ENCODE results near the gene KLF2. TPM values are rescaled to one million over a fixed set of nuclear protein-coding genes. Genes with fewer than 3 reads are reported as not detected.

Gene KLF2
- total RNA-seq, 5 donors from 2014 or later (not counting 1 experiment from before 2014, with no cell fraction given): 612 to 721 (median 621) TPM

- Mint-ChIP-seq H3K27me3 (no peaks in the 10 kb centered on the region), H3K4me1 (peaks cover 0 to 48% (median 13%) of the 10 kb centered on the region in 3 donors), H3K27ac (no peak overlapping the region), H3K9me3 (no peaks in the 10 kb centered on the region), H3K36me3 (peaks cover 21% of the 10 kb centered on the region), H3K4me3 (no peak overlapping the region)
- no peaks in the 10 kb centered on the region for H3K9me3 ChIP-seq
- WGBS (ENCODE audit: insufficient coverage): 100% methylated on average over 4 of the region's 12 CpGs
- H3K36me3 ChIP-seq (ENCODE audit: control insufficient read depth in 2 of 2, extremely low read depth in 1 of 2, insufficient read depth in 1 of 2, low read length in 1 of 2): peaks cover 0 to 8% of the 10 kb centered on the region in 2 donors
- peak overlapping the region; percentile 96 for H3K27ac ChIP-seq (ENCODE audit: low read length)
- peaks cover 81 to 100% of the 10 kb centered on the region in 2 experiments for H3K4me1 ChIP-seq (ENCODE audit: control insufficient read depth in 1 of 2, extremely low read depth in 1 of 2, insufficient read depth in 2 of 2, low read length in 2 of 2)
- no peaks in the 10 kb centered on the region for H3K27me3 ChIP-seq (replicated peaks in 1 of 2; ENCODE audit: control insufficient read depth in 2 of 2, extremely low read depth in 1 of 2, insufficient read depth in 2 of 2, low read length in 1 of 2)
- POLR2A ChIA-PET: interaction anchor here (0.6 to 3.1 kb wide), 3 partner anchors 10 to 49 kb away, joined by 3 to 12 read pairs (median 9); partner anchors contain the start of gene KLF2 (in 1 of the 2)
- ATAC-seq (replicated peaks in 1 of 4) (no peak), DNase-seq (no peak)
- CTCF ChIA-PET: interaction anchor here in 1 of 2 donors (3.4 kb wide), 1 partner anchor 10 kb away, joined by 48 read pairs; no protein-coding TSS in a partner anchor
- no peak overlapping the region for H3K4me3 ChIP-seq (ENCODE audit: control insufficient read depth in 1 of 2, extremely low read depth in 1 of 2, low read length in 1 of 2)
These were observed 48.5 kb downstream of the KLF2 start for GRCh38 chr19:16373079-16373478.

- Histone ChIP-seq H3K27me3 (replicated peaks in 1 of 2; ENCODE audit: control insufficient read depth in 2 of 2, extremely low read depth in 1 of 2, insufficient read depth in 2 of 2, low read length in 1 of 2) (no peaks in the 10 kb centered on the region), H3K9me3 (no peaks in the 10 kb centered on the region), H3K27ac (ENCODE audit: low read length) (peak overlapping the region; percentile 96), H3K36me3 (ENCODE audit: control insufficient read depth in 2 of 2, extremely low read depth in 1 of 2, insufficient read depth in 1 of 2, low read length in 1 of 2) (peaks cover 0 to 8% of the 10 kb centered on the region in 2 donors), H3K4me1 (ENCODE audit: control insufficient read depth in 1 of 2, extremely low read depth in 1 of 2, insufficient read depth in 2 of 2, low read length in 2 of 2) (peaks cover 79 to 100% of the 10 kb centered on the region in 2 experiments), H3K4me3 (ENCODE audit: control insufficient read depth in 1 of 2, extremely low read depth in 1 of 2, low read length in 1 of 2) (no peak overlapping the region)
- peaks cover 0 to 53% (median 16%) of the 10 kb centered on the region in 3 donors for H3K4me1 Mint-ChIP-seq
- no peaks in the 10 kb centered on the region for H3K27me3 Mint-ChIP-seq
- no peak overlapping the region for H3K27ac Mint-ChIP-seq
- ChIA-PET POLR2A (interaction anchor here (0.5 to 3.1 kb wide), 5 partner anchors 9 to 106 kb away, joined by 3 to 12 read pairs (median 3); partner anchors contain the start of gene KLF2 (in 1 of the 2)), CTCF (interaction anchor here in 1 of 2 donors (3.4 kb wide), 1 partner anchor 9 kb away, joined by 48 read pairs; no protein-coding TSS in a partner anchor)
- no peaks in the 10 kb centered on the region for H3K9me3 Mint-ChIP-seq
- H3K4me3 Mint-ChIP-seq: peak overlapping the region in 2 of 3 donors; percentile 56 to 64
- no peak for ATAC-seq (replicated peaks in 1 of 4)
- 90% methylated on average over 7 of the region's 12 CpGs for WGBS (ENCODE audit: insufficient coverage)
- H3K36me3 Mint-ChIP-seq: peaks cover 21% of the 10 kb centered on the region
- DNase-seq: no peak
These were observed 48.9 kb downstream of the KLF2 start for GRCh38 chr19:16373532-16373931.

GRCh38 chr19:16373989-16374388, 49.4 kb downstream of the KLF2 start:
- no peak for ATAC-seq (replicated peaks in 1 of 4)
- peak overlapping the region; percentile 96 for H3K27ac ChIP-seq (ENCODE audit: low read length)
- H3K27me3 Mint-ChIP-seq: no peaks in the 10 kb centered on the region
- peaks cover 21% of the 10 kb centered on the region for H3K36me3 Mint-ChIP-seq
- H3K4me1 ChIP-seq (ENCODE audit: control insufficient read depth in 1 of 2, extremely low read depth in 1 of 2, insufficient read depth in 2 of 2, low read length in 2 of 2): peaks cover 76 to 100% of the 10 kb centered on the region in 2 experiments
- ChIA-PET POLR2A (interaction anchor here (0.5 to 3.1 kb wide), 4 partner anchors 9 to 107 kb away, joined by 3 to 12 read pairs (median 6); no protein-coding TSS in a partner anchor), CTCF (interaction anchor here in 1 of 2 donors (3.4 kb wide), 1 partner anchor 9 kb away, joined by 48 read pairs; no protein-coding TSS in a partner anchor)
- peak overlapping the region in 2 of 3 donors; percentile 56 to 64 for H3K4me3 Mint-ChIP-seq
- H3K27ac Mint-ChIP-seq: no peak overlapping the region
- peaks cover 0 to 8% of the 10 kb centered on the region in 2 donors for H3K36me3 ChIP-seq (ENCODE audit: control insufficient read depth in 2 of 2, extremely low read depth in 1 of 2, insufficient read depth in 1 of 2, low read length in 1 of 2)
- H3K4me1 Mint-ChIP-seq: peaks cover 0 to 57% (median 20%) of the 10 kb centered on the region in 3 donors
- 48% methylated on average over 7 of the region's 8 CpGs for WGBS (ENCODE audit: insufficient coverage)
- no peaks in the 10 kb centered on the region for H3K27me3 ChIP-seq (replicated peaks in 1 of 2; ENCODE audit: control insufficient read depth in 2 of 2, extremely low read depth in 1 of 2, insufficient read depth in 2 of 2, low read length in 1 of 2)
- DNase-seq: no peak
- H3K9me3 Mint-ChIP-seq: no peaks in the 10 kb centered on the region
- no peaks in the 10 kb centered on the region for H3K9me3 ChIP-seq
- peak overlapping the region; percentile 4 to 36 for H3K4me3 ChIP-seq (ENCODE audit: control insufficient read depth in 1 of 2, extremely low read depth in 1 of 2, low read length in 1 of 2)

GRCh38 chr19:16374436-16374835, 49.8 kb downstream of the KLF2 start:
- H3K4me3 Mint-ChIP-seq: peak overlapping the region in 2 of 3 donors; percentile 56 to 64
- WGBS (ENCODE audit: insufficient coverage): 52% methylated on average over 6 of the region's 13 CpGs
- peaks cover 21% of the 10 kb centered on the region for H3K36me3 Mint-ChIP-seq
- Histone ChIP-seq H3K36me3 (ENCODE audit: control insufficient read depth in 2 of 2, extremely low read depth in 1 of 2, insufficient read depth in 1 of 2, low read length in 1 of 2) (peaks cover 2 to 8% of the 10 kb centered on the region in 2 donors), H3K27ac (ENCODE audit: low read length) (peak overlapping the region; percentile 96), H3K4me3 (ENCODE audit: control insufficient read depth in 1 of 2, extremely low read depth in 1 of 2, low read length in 1 of 2) (peak overlapping the region in 1 of 2 donors; percentile 36), H3K4me1 (ENCODE audit: control insufficient read depth in 1 of 2, extremely low read depth in 1 of 2, insufficient read depth in 2 of 2, low read length in 2 of 2) (peaks cover 75 to 100% of the 10 kb centered on the region in 2 experiments), H3K9me3 (no peaks in the 10 kb centered on the region), H3K27me3 (replicated peaks in 1 of 2; ENCODE audit: control insufficient read depth in 2 of 2, extremely low read depth in 1 of 2, insufficient read depth in 2 of 2, low read length in 1 of 2) (no peaks in the 10 kb centered on the region)
- H3K4me1 Mint-ChIP-seq: peaks cover under 1 to 58% (median 20%) of the 10 kb centered on the region in 3 donors
- DNase-seq (peak in 6 of 35 experiments; percentile 30 to 42 (median 34)), ATAC-seq (replicated peaks in 1 of 4) (no peak)
- no peaks in the 10 kb centered on the region for H3K27me3 Mint-ChIP-seq
- H3K27ac Mint-ChIP-seq: no peak overlapping the region
- ChIA-PET POLR2A (interaction anchor here in 1 of 2 donors (0.5 kb wide), 2 partner anchors 8 to 63 kb away, joined by 3 to 6 read pairs; no protein-coding TSS in a partner anchor), CTCF (interaction anchor here in 1 of 2 donors (0.6 kb wide), 1 partner anchor 9 kb away, joined by 4 read pairs; no protein-coding TSS in a partner anchor)
- no peaks in the 10 kb centered on the region for H3K9me3 Mint-ChIP-seq

- H3K4me3 Mint-ChIP-seq: peak overlapping the region in 2 of 3 donors; percentile 54 to 60
- DNase-seq: peak in 1 of 35 experiments; percentile 20
- no peak overlapping the region for H3K27ac Mint-ChIP-seq
- WGBS (ENCODE audit: insufficient coverage): 90% methylated on average over 8 of the region's 14 CpGs
- Histone ChIP-seq H3K4me1 (ENCODE audit: control insufficient read depth in 1 of 2, extremely low read depth in 1 of 2, insufficient read depth in 2 of 2, low read length in 2 of 2) (peaks cover 69 to 100% of the 10 kb centered on the region in 2 experiments), H3K27me3 (replicated peaks in 1 of 2; ENCODE audit: control insufficient read depth in 2 of 2, extremely low read depth in 1 of 2, insufficient read depth in 2 of 2, low read length in 1 of 2) (no peaks in the 10 kb centered on the region), H3K9me3 (no peaks in the 10 kb centered on the region), H3K36me3 (ENCODE audit: control insufficient read depth in 2 of 2, extremely low read depth in 1 of 2, insufficient read depth in 1 of 2, low read length in 1 of 2) (peaks cover 5 to 8% of the 10 kb centered on the region in 2 donors), H3K4me3 (ENCODE audit: control insufficient read depth in 1 of 2, extremely low read depth in 1 of 2, low read length in 1 of 2) (peak overlapping the region in 1 of 2 donors; percentile 1), H3K27ac (ENCODE audit: low read length) (peak overlapping the region; percentile 53)
- ChIA-PET POLR2A (interaction anchor here (0.6 to 1.5 kb wide), 3 partner anchors 48 to 297 kb away, joined by 3 to 4 read pairs (median 3); no protein-coding TSS in a partner anchor), CTCF (interaction anchor here (0.5 to 1.2 kb wide), 3 partner anchors 8 to 128 kb away, joined by 4 to 7 read pairs (median 5); no protein-coding TSS in a partner anchor)
- peaks cover 7 to 58% (median 27%) of the 10 kb centered on the region in 3 donors for H3K4me1 Mint-ChIP-seq
- no peak for ATAC-seq (replicated peaks in 1 of 4)
- peaks cover 21% of the 10 kb centered on the region for H3K36me3 Mint-ChIP-seq
- H3K9me3 Mint-ChIP-seq: no peaks in the 10 kb centered on the region
- H3K27me3 Mint-ChIP-seq: no peaks in the 10 kb centered on the region
These were observed 50.7 kb downstream of the KLF2 start for GRCh38 chr19:16375157-16375935.

GRCh38 chr19:16375936-16376185, 51.2 kb downstream of the KLF2 start:
- Histone ChIP-seq H3K27me3 (replicated peaks in 1 of 2; ENCODE audit: control insufficient read depth in 2 of 2, extremely low read depth in 1 of 2, insufficient read depth in 2 of 2, low read length in 1 of 2) (no peaks in the 10 kb centered on the region), H3K4me3 (ENCODE audit: control insufficient read depth in 1 of 2, extremely low read depth in 1 of 2, low read length in 1 of 2) (peak overlapping the region in 1 of 2 donors; percentile 5), H3K4me1 (ENCODE audit: control insufficient read depth in 1 of 2, extremely low read depth in 1 of 2, insufficient read depth in 2 of 2, low read length in 2 of 2) (peaks cover 66 to 100% of the 10 kb centered on the region in 2 experiments), H3K27ac (ENCODE audit: low read length) (peak overlapping the region; percentile 53), H3K36me3 (ENCODE audit: control insufficient read depth in 2 of 2, extremely low read depth in 1 of 2, insufficient read depth in 1 of 2, low read length in 1 of 2) (peaks cover 5 to 8% of the 10 kb centered on the region in 2 donors), H3K9me3 (no peaks in the 10 kb centered on the region)
- ATAC-seq (replicated peaks in 1 of 4) (no peak), DNase-seq (no peak)
- Mint-ChIP-seq H3K4me1 (peaks cover 12 to 58% (median 32%) of the 10 kb centered on the region in 3 donors), H3K4me3 (peak overlapping the region in 2 of 3 donors; percentile 54 to 60), H3K27me3 (no peaks in the 10 kb centered on the region), H3K27ac (no peak overlapping the region), H3K36me3 (peaks cover 21% of the 10 kb centered on the region), H3K9me3 (no peaks in the 10 kb centered on the region)
- WGBS (ENCODE audit: insufficient coverage): 98% methylated on average over 5 of the region's 7 CpGs
- POLR2A ChIA-PET: interaction anchor here (0.6 to 1.5 kb wide), 3 partner anchors 48 to 297 kb away, joined by 3 to 4 read pairs (median 3); no protein-coding TSS in a partner anchor
- CTCF ChIA-PET: interaction anchor here (0.5 to 1.2 kb wide), 2 partner anchors 71 to 128 kb away, joined by 5 to 7 read pairs; no protein-coding TSS in a partner anchor

Data from T-cell (primary cell).